ENCODE measurements around the gene RTF1. TPM values are rescaled to one million over a fixed set of nuclear protein-coding genes. Genes with fewer than 3 reads are reported as not detected.

Gene RTF1
- total RNA-seq, 4 donors from 2014 or later = 15.2 to 33.0 (median 23.8) TPM

DNA sequence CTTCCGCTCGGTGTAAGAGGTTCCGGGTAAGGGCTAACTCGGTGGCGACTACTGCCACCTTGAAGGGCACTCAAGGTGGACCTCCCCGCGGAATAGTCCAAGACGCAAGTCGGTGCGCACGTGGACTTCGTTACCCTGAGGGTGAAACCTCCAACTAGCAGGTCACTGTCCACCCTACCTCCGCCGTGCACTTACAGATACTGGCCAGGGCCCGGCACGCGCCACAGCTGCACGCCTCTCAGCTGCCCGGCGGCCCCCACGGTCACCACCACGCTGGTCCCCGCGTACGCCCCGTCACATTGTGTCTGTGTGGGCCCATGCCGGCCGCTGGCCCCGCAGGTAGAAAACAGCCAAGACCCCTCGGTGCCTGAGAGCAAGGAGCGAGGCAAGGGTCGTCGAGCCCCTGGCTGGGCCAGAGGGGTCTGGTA, 95.6 kb downstream of the RTF1 start:
- Histone ChIP-seq H3K36me3 (no peaks in the 10 kb centered on the region), H3K27ac (peak overlapping the region in 3 of 4 donors; percentile 27 to 64 (median 63)), H3K4me1 (peaks cover under 1 to 37% (median 21%) of the 10 kb centered on the region in 4 donors), H3K27me3 (peaks cover 0 to 13% of the 10 kb centered on the region in 2 donors), H3K9me3 (no peaks in the 10 kb centered on the region), H3K4me3 (peak overlapping the region; percentile 16 to 62 (median 53))
- TF ChIP-seq, protein P1, sequence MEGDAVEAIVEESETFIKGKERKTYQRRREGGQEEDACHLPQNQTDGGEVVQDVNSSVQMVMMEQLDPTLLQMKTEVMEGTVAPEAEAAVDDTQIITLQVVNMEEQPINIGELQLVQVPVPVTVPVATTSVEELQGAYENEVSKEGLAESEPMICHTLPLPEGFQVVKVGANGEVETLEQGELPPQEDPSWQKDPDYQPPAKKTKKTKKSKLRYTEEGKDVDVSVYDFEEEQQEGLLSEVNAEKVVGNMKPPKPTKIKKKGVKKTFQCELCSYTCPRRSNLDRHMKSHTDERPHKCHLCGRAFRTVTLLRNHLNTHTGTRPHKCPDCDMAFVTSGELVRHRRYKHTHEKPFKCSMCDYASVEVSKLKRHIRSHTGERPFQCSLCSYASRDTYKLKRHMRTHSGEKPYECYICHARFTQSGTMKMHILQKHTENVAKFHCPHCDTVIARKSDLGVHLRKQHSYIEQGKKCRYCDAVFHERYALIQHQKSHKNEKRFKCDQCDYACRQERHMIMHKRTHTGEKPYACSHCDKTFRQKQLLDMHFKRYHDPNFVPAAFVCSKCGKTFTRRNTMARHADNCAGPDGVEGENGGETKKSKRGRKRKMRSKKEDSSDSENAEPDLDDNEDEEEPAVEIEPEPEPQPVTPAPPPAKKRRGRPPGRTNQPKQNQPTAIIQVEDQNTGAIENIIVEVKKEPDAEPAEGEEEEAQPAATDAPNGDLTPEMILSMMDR (IDR thresholded peaks at IDR 0.05) = no peak
- TF ChIP-seq POLR2A (IDR thresholded peaks at IDR 0.05) = no peak
- peak in 2 of 3 donors; percentile 68 to 71 for DNase-seq

DNA sequence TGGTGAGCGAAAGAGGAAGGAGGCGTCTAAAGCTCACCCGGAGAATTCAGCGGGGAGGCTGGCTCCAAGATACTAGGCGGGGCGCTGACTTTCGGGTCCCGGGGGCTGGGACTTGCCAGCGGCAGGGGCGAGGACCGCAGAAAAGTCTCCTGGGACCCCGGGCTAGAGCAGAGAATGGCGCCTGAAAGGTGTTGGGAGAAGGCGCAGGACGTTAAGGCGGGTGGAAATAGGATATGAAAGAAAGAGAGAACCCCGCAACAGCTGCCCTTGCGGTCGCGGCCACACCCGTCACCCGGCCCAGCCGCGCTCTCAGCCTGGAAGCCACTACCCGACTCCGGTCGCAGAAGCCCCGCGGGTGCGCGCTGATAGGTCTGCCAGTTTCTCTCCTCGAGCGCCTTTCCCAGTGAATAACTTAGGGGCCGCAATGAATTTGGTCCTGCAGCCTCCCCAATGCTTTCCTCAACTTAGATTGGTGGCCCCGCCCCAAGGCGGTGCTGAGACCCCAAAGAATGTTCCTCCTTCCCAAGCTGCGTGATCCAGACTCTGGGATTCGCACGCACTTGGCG, 96.1 kb downstream of the RTF1 start:
- H3K4me1 ChIP-seq = peaks cover 0 to 35% (median 21%) of the 10 kb centered on the region in 4 donors
- no peaks in the 10 kb centered on the region for H3K36me3 ChIP-seq
- H3K4me3 ChIP-seq = peak overlapping the region; percentile 16 to 62 (median 53)
- peaks cover 0 to 13% of the 10 kb centered on the region in 2 donors for H3K27me3 ChIP-seq
- TF ChIP-seq POLR2A (IDR thresholded peaks at IDR 0.05) = no peak
- TF ChIP-seq, protein P1 (IDR thresholded peaks at IDR 0.05) = peak in 1 of 6 experiments; percentile 1
- H3K27ac ChIP-seq = peak overlapping the region in 3 of 4 donors; percentile 27 to 64 (median 63)
- peak; percentile 35 to 74 (median 67) for DNase-seq
- no peaks in the 10 kb centered on the region for H3K9me3 ChIP-seq

DNA sequence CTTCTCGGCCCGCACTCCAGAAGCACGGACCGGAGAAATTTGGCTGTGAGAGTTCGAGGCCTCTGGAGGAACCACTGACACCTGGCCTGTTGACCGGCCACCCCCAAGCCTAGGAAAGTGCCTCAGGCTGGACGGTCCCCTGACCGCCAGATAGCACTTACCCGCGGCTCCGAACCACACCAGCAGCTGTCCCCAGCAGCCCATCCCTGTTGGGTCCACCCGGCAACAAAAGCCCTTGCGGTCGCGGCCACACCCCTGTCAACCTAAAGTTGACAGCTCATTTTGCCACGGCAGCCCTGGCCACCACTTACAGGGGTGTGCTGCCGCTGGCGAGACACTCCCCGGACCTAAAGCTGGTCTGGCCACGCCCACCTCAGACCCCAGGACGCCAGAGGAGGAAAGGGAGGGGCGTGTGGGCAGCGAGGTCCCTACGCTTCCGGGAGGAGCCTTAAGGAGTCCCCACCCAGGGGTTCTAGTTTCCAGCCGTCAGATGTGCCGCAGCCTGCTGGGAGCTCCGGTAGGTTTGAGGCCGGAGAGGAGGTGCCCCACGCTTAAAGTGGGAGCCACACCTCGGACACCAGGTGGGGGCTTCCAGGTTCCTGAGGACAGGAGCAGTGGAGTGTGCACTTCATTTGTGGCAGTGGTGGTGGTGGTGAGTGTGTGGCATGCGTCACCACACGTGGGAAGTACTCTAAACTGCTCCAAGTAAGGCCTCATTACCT, 96.8 kb downstream of the RTF1 start, which contains the start of gene LTK:
Gene LTK, minus strand, starts transcription at position 322 of the 722 bp plus-strand sequence. Its CDS starts 118 bp downstream, at position 204.
- peak in 2 of 3 donors; percentile 25 to 59 for DNase-seq
- peak within 1 kb of the TSS; percentile 25 to 64 (median 45) for H3K27ac ChIP-seq
- H3K36me3 ChIP-seq = no peaks in the 10 kb centered on the region
- H3K9me3 ChIP-seq = no peaks in the 10 kb centered on the region
- peak within 1 kb of the TSS; percentile 16 to 62 (median 53) for H3K4me3 ChIP-seq
- TF ChIP-seq, protein P1 (IDR thresholded peaks at IDR 0.05) = no peak
- no peak for TF ChIP-seq POLR2A (IDR thresholded peaks at IDR 0.05)
- peaks cover 0 to 35% (median 21%) of the 10 kb centered on the region in 4 donors for H3K4me1 ChIP-seq
- H3K27me3 ChIP-seq = peaks cover 0 to 13% of the 10 kb centered on the region in 2 donors

DNA sequence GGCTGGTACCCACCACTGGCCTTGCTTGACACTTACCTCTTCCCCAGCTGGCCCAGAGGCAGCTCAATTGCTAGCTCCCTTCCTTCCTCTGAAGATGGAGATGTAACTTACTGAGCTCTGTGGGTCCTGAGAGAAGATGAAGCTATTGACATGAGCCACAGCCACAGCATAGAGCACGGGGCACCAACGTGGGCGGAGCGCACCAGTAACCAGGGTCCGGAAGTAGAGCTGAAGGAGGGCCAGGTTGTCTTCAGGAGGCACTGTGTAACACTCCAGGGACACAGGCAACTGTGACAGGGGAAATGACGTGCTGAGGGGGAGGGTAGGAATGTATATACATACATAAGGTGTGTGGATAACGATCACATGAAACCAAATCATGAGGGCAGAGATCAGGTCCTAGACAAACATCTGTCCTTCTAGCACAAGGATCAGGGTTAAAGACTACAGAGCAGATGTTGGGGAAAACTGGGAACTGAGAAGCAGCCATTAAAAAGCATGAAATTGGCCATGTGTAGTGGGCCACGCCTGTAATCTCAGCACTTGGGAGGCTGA, 101.1 kb downstream of the RTF1 start:
- Histone ChIP-seq H3K4me1 (peaks cover 0 to 14% (median 6%) of the 10 kb centered on the region in 4 donors), H3K27ac (no peak overlapping the region), H3K4me3 (no peak overlapping the region), H3K36me3 (peaks cover 0 to 13% (median 0%) of the 10 kb centered on the region in 3 donors), H3K27me3 (no peaks in the 10 kb centered on the region), H3K9me3 (no peaks in the 10 kb centered on the region)
- no peak for DNase-seq
- TF ChIP-seq, protein P1 (IDR thresholded peaks at IDR 0.05) = no peak
- TF ChIP-seq POLR2A (IDR thresholded peaks at IDR 0.05) = no peak

DNA sequence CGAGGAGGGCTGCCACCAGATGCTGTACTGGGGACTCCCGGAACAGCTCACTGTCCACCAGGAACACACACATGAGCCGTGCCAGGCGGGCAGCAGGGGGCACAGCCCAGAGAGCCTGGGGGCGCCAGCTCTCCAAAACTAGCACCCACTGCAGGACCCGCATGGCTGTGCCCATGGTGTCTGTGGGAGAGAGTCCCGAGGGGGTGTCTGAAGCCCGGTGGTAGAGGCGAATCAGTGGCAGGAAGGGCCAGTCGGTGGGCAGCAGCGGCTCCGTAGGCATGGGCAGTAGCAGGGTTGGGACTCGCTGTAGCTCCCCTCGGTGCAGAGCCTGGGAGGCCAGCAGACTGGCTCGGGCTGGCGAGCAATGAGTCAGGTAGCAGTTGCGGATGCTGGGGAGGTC, 103.7 kb downstream of the RTF1 start:
- H3K4me1 ChIP-seq = no peaks in the 10 kb centered on the region
- no peak overlapping the region for H3K27ac ChIP-seq
- H3K4me3 ChIP-seq = no peak overlapping the region
- H3K9me3 ChIP-seq = no peaks in the 10 kb centered on the region
- no peaks in the 10 kb centered on the region for H3K27me3 ChIP-seq
- DNase-seq = no peak
- peaks cover 0 to 28% (median 0%) of the 10 kb centered on the region in 3 donors for H3K36me3 ChIP-seq
- TF ChIP-seq, protein P1 (IDR thresholded peaks at IDR 0.05) = no peak
- TF ChIP-seq POLR2A (IDR thresholded peaks at IDR 0.05) = no peak

All from Peyer's patch (tissue), 4 donors.